AG04450 (cell line): ENCODE measurements around the gene CPN2. TPM values are rescaled to one million over a fixed set of nuclear protein-coding genes. Genes with fewer than 3 reads are reported as not detected.

ENCODE experiments used
- CTCF ChIA-PET: fragments of 300-600, 350-600 bp; formaldehyde crosslinking; extraction: SDS; loops from one replicate; lab custom pipeline; 2022; ENCODE audit warnings: antibody characterized with exemption, inconsistent platforms; lab: Charles Lee
- POLR2A ChIA-PET: fragments of 350-600 bp; formaldehyde crosslinking; extraction: SDS; loops from one replicate; lab custom pipeline; 2021; ENCODE audit warnings: antibody characterized with exemption, inconsistent platforms; lab: Yijun Ruan, JAX
- DNase-seq: peaks from one replicate; pipeline ENCODE4 v3.0.0-alpha.2; 2011; ENCODE audit warnings: low read depth, low spot score
- H3K27ac ChIP-seq: one replicate; pipeline ENCODE4 v1.5.1; 2012; ENCODE audit warnings: low read depth, low read length, control low read depth
- H3K27me3 ChIP-seq: one replicate; pipeline ENCODE4 v1.6.0; 2012; ENCODE audit warnings: low read length; ENCODE audit not compliant: control insufficient read depth, insufficient read depth
- H3K4me3 ChIP-seq: 2 replicates; pipeline ENCODE4 v1.5.1; 2011; ENCODE audit warnings: mild to moderate bottlenecking, low read depth, low read length, control low read depth
- H3K9me3 ChIP-seq: 2 replicates; pipeline ENCODE4 v1.5.1; 2012; ENCODE audit warnings: low read length; ENCODE audit not compliant: control insufficient read depth, insufficient read depth
- CTCF ChIP-seq: IDR thresholded peaks from 2 replicates; pipeline ENCODE4 v1.5.1; 2011; ENCODE audit warnings: low read depth, low read length, control low read depth, inconsistent platforms
- polyA plus RNA-seq: library from polyadenylated mRNA; depleted of rRNA; stranded (reverse); fragments of >200 nt; gene quantifications from 2 replicates; pipeline ENCODE4 v1.2.3, GENCODE V29; 2011

Gene CPN2
- polyA plus RNA-seq, 1 experiment, result not detected

GRCh38 chr3:194304186-194304917 lies 46.8 kb downstream of the CPN2 start:
- no peak for TF ChIP-seq CTCF
- no peaks in the 10 kb centered on the region; the same call in 1 of the 2 replicates for H3K9me3 ChIP-seq
- no peak overlapping the region for H3K27ac ChIP-seq
- POLR2A ChIA-PET, result no interaction called here
- DNase-seq, result no peak
- H3K4me3 ChIP-seq, result no peak overlapping the region
- peaks cover 55% of the 10 kb centered on the region for H3K27me3 ChIP-seq
- CTCF ChIA-PET, result interaction anchor here (1.4 kb wide), 1 partner anchor 12 kb away, joined by 12 read pairs; no protein-coding TSS in a partner anchor

- TF ChIP-seq CTCF, result no peak
- peaks cover 52% of the 10 kb centered on the region for H3K27me3 ChIP-seq
- CTCF ChIA-PET, result interaction anchor here (1.4 kb wide), 1 partner anchor 12 kb away, joined by 12 read pairs; no protein-coding TSS in a partner anchor
- no peak for DNase-seq
- H3K9me3 ChIP-seq, result no peaks in the 10 kb centered on the region; the same call in 1 of the 2 replicates
- H3K27ac ChIP-seq, result no peak overlapping the region
- H3K4me3 ChIP-seq, result no peak overlapping the region
- POLR2A ChIA-PET, result no interaction called here
Observed at GRCh38 chr3:194303749-194304148, 47.4 kb downstream of the CPN2 start.

GRCh38 chr3:194301730-194302129 lies 49.4 kb downstream of the CPN2 start:
- POLR2A ChIA-PET, result no interaction called here
- CTCF ChIA-PET, result no interaction called here
- no peak overlapping the region for H3K27ac ChIP-seq

GRCh38 chr3:194300936-194301335 lies 50.2 kb downstream of the CPN2 start:
- peaks cover 25% of the 10 kb centered on the region for H3K27me3 ChIP-seq
- CTCF ChIA-PET, result interaction anchor here (1.8 kb wide), 1 partner anchor 15 kb away, joined by 15 read pairs; no protein-coding TSS in a partner anchor
- H3K9me3 ChIP-seq, result no peaks in the 10 kb centered on the region; the same call in 1 of the 2 replicates
- DNase-seq, result no peak
- no peak for TF ChIP-seq CTCF
- H3K4me3 ChIP-seq, result no peak overlapping the region
- no peak overlapping the region for H3K27ac ChIP-seq
- POLR2A ChIA-PET, result no interaction called here

More at GRCh38 chr3:194301730-194302129, 49.4 kb downstream of the CPN2 start:
- Histone ChIP-seq H3K27me3 (peaks cover 33% of the 10 kb centered on the region), H3K9me3 (no peaks in the 10 kb centered on the region; the same call in 1 of the 2 replicates), H3K4me3 (no peak overlapping the region)
- DNase-seq, result no peak
- no peak for TF ChIP-seq CTCF

GRCh38 chr3:194300382-194300758 lies 50.8 kb downstream of the CPN2 start:
- ChIA-PET CTCF (interaction anchor here (1.8 kb wide), 1 partner anchor 15 kb away, joined by 15 read pairs; no protein-coding TSS in a partner anchor), POLR2A (no interaction called here)
- Histone ChIP-seq H3K27me3 (peaks cover 20% of the 10 kb centered on the region), H3K9me3 (no peaks in the 10 kb centered on the region; the same call in 1 of the 2 replicates), H3K27ac (no peak overlapping the region), H3K4me3 (no peak overlapping the region)
- DNase-seq, result no peak
- peak; percentile 24; the same call in 1 of the 2 replicates for TF ChIP-seq CTCF
